ENCODE results near the gene RDX.
"Not testable (repeated sequence)": the region's sequence is repeated elsewhere in the genome, so short reads cannot be mapped to it uniquely, and the experiment has no call there.

DNA sequence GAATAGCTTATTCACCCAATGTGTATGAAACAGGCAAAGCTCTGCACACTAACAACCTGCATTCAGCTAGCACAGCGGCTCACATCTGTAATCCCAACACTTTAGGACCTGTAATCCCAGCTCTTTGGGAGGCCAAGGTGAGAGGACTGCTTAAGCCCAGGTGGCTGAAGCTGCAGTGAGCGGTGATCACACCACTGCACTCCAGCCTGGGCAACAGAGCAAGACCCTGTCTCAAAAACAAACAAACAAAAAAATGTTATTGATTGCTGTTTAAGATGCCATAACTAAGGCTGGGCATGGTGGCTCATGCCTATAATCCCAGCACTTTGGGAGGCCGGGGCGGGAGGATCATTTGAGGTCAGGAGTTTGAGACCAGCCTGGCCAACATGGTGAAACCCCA lies 15.8 kb downstream of the RDX start:
- TF ChIP-seq, protein P1, sequence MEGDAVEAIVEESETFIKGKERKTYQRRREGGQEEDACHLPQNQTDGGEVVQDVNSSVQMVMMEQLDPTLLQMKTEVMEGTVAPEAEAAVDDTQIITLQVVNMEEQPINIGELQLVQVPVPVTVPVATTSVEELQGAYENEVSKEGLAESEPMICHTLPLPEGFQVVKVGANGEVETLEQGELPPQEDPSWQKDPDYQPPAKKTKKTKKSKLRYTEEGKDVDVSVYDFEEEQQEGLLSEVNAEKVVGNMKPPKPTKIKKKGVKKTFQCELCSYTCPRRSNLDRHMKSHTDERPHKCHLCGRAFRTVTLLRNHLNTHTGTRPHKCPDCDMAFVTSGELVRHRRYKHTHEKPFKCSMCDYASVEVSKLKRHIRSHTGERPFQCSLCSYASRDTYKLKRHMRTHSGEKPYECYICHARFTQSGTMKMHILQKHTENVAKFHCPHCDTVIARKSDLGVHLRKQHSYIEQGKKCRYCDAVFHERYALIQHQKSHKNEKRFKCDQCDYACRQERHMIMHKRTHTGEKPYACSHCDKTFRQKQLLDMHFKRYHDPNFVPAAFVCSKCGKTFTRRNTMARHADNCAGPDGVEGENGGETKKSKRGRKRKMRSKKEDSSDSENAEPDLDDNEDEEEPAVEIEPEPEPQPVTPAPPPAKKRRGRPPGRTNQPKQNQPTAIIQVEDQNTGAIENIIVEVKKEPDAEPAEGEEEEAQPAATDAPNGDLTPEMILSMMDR (IDR thresholded peaks at IDR 0.05; ENCODE audit: low read depth, low read length, poor library complexity, severe bottlenecking), result not testable (repeated sequence)
- TF ChIP-seq EZH2phosphoT487 (IDR thresholded peaks at IDR 0.05; ENCODE audit: borderline replicate concordance, low read length), result not testable (repeated sequence)

Measured in DOHH2 (cell line).